ENCODE data around the gene ADGRG1.

Gene ADGRG1

GRCh38 chr16:57626420-57627170 is 1.8 kb upstream of the ADGRG1 start:
- no peak overlapping the region for H3K4me3 ChIP-seq
- H3K9ac ChIP-seq (ENCODE audit: insufficient read length): no peak overlapping the region
- DNase-seq (ENCODE audit: low read depth, low spot score): no peak
- TF ChIP-seq EZH2 (IDR thresholded peaks at IDR 0.05) (no peak), POLR2AphosphoS5 (IDR thresholded peaks at IDR 0.05; ENCODE audit: borderline replicate concordance, low read depth, low read length) (no peak), FOXP2 (optimal IDR thresholded peaks at IDR 0.05; ENCODE audit: control extremely low read depth, extremely low read length, insufficient read depth) (no peak)
- no peak overlapping the region for H3K27ac ChIP-seq
- H3K36me3 ChIP-seq (ENCODE audit: insufficient read depth, low read length): no peaks in the 10 kb centered on the region
- no peaks in the 10 kb centered on the region for H3K9me3 ChIP-seq (ENCODE audit: low read depth, low read length)

- no peak overlapping the region for H3K9ac ChIP-seq (ENCODE audit: insufficient read length)
- no peaks in the 10 kb centered on the region for H3K36me3 ChIP-seq (ENCODE audit: insufficient read depth, low read length)
- no peak for DNase-seq (ENCODE audit: low read depth, low spot score)
- no peak for TF ChIP-seq POLR2AphosphoS5 (IDR thresholded peaks at IDR 0.05; ENCODE audit: borderline replicate concordance, low read depth, low read length)
- no peak for TF ChIP-seq EZH2 (IDR thresholded peaks at IDR 0.05)
- TF ChIP-seq FOXP2 (optimal IDR thresholded peaks at IDR 0.05; ENCODE audit: control extremely low read depth, extremely low read length, insufficient read depth): no peak
- no peak overlapping the region for H3K4me3 ChIP-seq
- no peak overlapping the region for H3K27ac ChIP-seq
- H3K9me3 ChIP-seq (ENCODE audit: low read depth, low read length): no peaks in the 10 kb centered on the region
Observed at GRCh38 chr16:57627184-57627871, 1.1 kb upstream of the ADGRG1 start.

DNA sequence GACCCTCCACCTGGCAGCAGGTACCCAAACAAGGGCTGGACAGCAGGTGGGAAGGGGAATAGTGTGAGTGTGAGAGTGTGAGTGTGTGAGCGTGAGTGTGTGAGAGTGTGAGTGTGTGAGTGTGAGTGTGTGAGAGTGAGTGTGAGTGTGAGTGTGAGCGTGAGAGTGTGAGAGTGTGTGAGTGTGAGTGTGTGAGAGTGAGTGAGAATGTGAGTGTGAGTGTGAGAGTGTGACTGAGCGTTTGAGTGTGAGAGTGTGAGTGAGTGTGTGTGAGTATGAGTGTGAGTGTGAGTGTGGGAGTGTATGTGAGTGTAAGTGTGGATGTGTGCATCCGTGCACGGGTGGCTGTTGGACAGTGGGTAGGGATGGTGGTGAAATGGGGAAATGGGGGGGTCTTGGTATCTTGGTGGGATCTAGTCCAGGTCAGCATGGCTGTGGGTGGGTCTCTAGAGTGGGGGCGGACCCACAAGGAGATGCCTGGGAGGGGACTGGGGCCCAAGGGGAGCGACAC is 408 bp downstream of the ADGRG1 start:
- Histone ChIP-seq H3K36me3 (ENCODE audit: insufficient read depth, low read length) (no peaks in the 10 kb centered on the region), H3K4me3 (no peak overlapping the region), H3K27ac (no peak overlapping the region), H3K9ac (ENCODE audit: insufficient read length) (no peak overlapping the region), H3K9me3 (ENCODE audit: low read depth, low read length) (no peaks in the 10 kb centered on the region)
- DNase-seq (ENCODE audit: low read depth, low spot score): no peak
- TF ChIP-seq EZH2 (IDR thresholded peaks at IDR 0.05): no peak
- TF ChIP-seq POLR2AphosphoS5 (IDR thresholded peaks at IDR 0.05; ENCODE audit: borderline replicate concordance, low read depth, low read length): no peak
- TF ChIP-seq FOXP2 (optimal IDR thresholded peaks at IDR 0.05; ENCODE audit: control extremely low read depth, extremely low read length, insufficient read depth): no peak

- no peak for TF ChIP-seq EZH2 (IDR thresholded peaks at IDR 0.05)
- H3K9ac ChIP-seq (ENCODE audit: insufficient read length): no peak overlapping the region
- H3K4me3 ChIP-seq: no peak overlapping the region
- no peaks in the 10 kb centered on the region for H3K36me3 ChIP-seq (ENCODE audit: insufficient read depth, low read length)
- no peak for DNase-seq (ENCODE audit: low read depth, low spot score)
- H3K9me3 ChIP-seq (ENCODE audit: low read depth, low read length): no peaks in the 10 kb centered on the region
- no peak overlapping the region for H3K27ac ChIP-seq
Observed at GRCh38 chr16:57629516-57630406, 1.3 kb downstream of the ADGRG1 start.

DNA sequence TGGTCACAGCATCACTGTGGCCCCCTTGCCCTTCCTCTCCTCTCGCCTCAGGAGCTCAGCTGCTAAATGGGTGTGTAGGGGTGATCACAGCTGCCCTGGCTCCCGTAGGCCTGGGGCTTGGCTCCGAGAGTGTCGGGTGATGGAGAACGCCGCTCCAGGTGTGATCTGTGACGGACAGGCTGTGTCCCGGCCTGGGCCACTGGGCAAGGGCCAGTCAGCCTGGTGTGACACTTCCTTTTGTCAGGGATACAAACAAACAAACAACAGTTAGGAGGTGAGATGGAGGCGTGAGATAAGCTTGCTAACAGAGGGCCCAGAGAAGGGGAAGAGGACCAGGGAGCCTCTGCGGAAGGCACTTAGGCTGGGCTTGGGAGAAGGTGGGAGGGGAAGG is 2.0 kb downstream of the ADGRG1 start:
- H3K36me3 ChIP-seq (ENCODE audit: insufficient read depth, low read length): no peaks in the 10 kb centered on the region
- no peak for DNase-seq (ENCODE audit: low read depth, low spot score)
- H3K4me3 ChIP-seq: no peak overlapping the region
- H3K9ac ChIP-seq (ENCODE audit: insufficient read length): no peak overlapping the region
- no peak for TF ChIP-seq POLR2AphosphoS5 (IDR thresholded peaks at IDR 0.05; ENCODE audit: borderline replicate concordance, low read depth, low read length)
- TF ChIP-seq FOXP2 (optimal IDR thresholded peaks at IDR 0.05; ENCODE audit: control extremely low read depth, extremely low read length, insufficient read depth): no peak
- no peak for TF ChIP-seq EZH2 (IDR thresholded peaks at IDR 0.05)
- H3K9me3 ChIP-seq (ENCODE audit: low read depth, low read length): no peaks in the 10 kb centered on the region
- H3K27ac ChIP-seq: no peak overlapping the region

GRCh38 chr16:57630931-57631845 is 2.8 kb downstream of the ADGRG1 start:
- no peaks in the 10 kb centered on the region for H3K36me3 ChIP-seq (ENCODE audit: insufficient read depth, low read length)
- H3K27ac ChIP-seq: no peak overlapping the region
- TF ChIP-seq FOXP2 (optimal IDR thresholded peaks at IDR 0.05; ENCODE audit: control extremely low read depth, extremely low read length, insufficient read depth): no peak
- no peak for TF ChIP-seq POLR2AphosphoS5 (IDR thresholded peaks at IDR 0.05; ENCODE audit: borderline replicate concordance, low read depth, low read length)
- no peak for TF ChIP-seq EZH2 (IDR thresholded peaks at IDR 0.05)
- H3K9me3 ChIP-seq (ENCODE audit: low read depth, low read length): no peaks in the 10 kb centered on the region
- DNase-seq (ENCODE audit: low read depth, low spot score): no peak
- H3K9ac ChIP-seq (ENCODE audit: insufficient read length): no peak overlapping the region
- no peak overlapping the region for H3K4me3 ChIP-seq

GRCh38 chr16:57632568-57632967 is 4.1 kb downstream of the ADGRG1 start:
- Histone ChIP-seq H3K36me3 (ENCODE audit: insufficient read depth, low read length) (no peaks in the 10 kb centered on the region), H3K27ac (no peak overlapping the region), H3K9me3 (ENCODE audit: low read depth, low read length) (no peaks in the 10 kb centered on the region), H3K9ac (ENCODE audit: insufficient read length) (no peak overlapping the region), H3K4me3 (no peak overlapping the region)
- TF ChIP-seq EZH2 (IDR thresholded peaks at IDR 0.05): no peak
- no peak for DNase-seq (ENCODE audit: low read depth, low spot score)
